SIG-M5 treated with dmso at 0.1 percent for 504 hours (cell line): ENCODE data around the gene TCP11X1.
"Not testable (repeated sequence)": the region's sequence is repeated elsewhere in the genome, so short reads cannot be mapped to it uniquely, and the experiment has no call there.

Experiments
- DNase-seq: peaks from one replicate; lab custom pipeline; 2025; ENCODE audit not compliant: unreplicated experiment; lab: John Stamatoyannopoulos, UW

TCP11X1 gene

DNA sequence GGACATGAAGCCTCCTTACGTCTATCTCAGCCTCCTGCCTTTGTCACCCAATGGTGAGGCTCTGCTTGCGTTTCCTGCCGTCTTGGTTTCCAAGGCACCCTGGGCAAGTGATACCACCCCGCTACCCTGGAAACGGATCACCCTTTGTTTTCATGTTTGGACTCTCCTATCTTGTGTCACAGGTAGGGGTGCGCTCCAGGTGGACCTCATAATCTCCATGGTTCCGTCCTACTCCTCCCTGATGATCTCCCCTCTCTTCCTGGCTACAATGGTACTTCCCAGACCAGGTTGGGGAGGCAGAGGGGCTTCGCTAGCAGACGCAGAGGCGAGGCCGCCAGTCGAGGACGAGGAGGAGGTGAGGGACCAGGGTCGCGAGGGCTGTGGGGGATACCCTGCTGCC is at the start of gene TCP11X1:
TSS of gene TCP11X1 (plus strand) at position 316 of the 400 bp plus-strand sequence.
- not testable (repeated sequence) for DNase-seq

DNA sequence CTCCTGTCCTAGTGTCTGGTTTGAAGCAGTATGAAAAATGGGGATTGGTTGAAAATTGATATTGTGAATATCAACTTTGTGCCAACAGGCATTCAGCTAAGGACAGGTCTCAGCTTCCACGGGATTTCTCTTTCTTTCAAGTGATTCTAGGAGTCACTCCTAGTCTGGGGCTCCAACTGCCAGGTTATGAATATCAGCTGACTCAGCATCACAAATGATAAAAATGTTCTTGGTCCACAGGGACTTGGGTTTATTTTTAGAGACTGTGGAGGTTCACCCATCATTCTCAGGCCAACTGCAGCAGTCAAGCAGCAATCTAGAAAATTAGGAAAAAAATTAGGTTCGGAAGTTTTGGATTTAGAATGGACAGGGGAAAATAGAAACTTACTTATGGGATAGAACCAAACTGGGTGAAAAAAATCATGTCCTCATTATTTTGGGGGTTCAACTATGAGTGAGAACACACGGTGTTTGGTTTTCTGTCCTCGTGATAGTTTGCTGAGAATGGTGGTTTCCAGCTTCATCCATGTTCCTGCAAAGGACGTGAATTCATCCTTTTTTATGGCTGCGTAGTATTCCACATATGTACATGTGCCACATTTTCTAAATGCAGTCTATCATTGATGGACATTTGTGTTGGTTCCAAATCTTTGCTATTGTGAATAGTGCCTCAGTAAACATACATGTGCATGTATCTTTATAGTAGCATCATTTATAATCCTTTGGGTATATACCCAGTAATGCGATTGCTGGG is 29.0 kb upstream of the TCP11X1 start:
- no peak for DNase-seq

DNA sequence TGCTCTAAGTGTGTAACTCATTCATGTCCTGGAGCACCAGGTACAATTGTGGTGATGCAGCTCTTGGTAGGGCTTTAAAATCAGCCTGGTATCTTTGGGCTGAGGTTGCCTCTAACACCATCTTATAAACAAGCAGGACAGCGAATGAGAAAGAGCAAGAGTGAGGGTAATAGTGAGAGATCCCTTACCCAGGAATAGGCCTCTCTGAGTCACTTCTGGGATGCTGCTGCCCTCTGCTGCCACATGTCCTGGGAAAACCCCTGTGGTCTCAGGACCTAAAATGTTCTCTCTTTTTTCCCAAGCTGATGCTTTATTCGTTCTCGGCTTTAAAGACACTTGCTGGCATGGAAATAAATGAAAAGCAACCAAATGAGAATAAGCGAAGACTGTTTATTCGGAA is 7.2 kb upstream of the TCP11X1 start:
- DNase-seq = not testable (repeated sequence)

DNA sequence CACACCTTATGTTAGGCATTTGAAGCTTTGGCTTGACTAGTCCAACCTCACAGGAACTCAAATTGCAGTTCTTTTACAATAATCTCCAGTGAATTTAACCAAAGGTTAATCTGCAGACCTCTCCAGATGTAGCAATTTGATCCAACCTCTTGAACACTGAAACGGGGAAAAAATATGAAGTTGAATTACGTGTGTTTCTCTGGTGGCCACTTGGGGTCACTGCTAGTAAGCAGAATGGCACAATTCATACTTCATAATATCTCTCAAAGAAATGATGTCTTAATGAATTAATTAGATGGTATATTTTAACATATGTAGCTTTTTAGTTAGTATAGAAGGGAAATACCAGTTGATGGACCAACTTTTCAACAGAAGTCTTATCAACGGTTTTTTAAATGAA is 1.4 kb downstream of the TCP11X1 start:
- not testable (repeated sequence) for DNase-seq

DNA sequence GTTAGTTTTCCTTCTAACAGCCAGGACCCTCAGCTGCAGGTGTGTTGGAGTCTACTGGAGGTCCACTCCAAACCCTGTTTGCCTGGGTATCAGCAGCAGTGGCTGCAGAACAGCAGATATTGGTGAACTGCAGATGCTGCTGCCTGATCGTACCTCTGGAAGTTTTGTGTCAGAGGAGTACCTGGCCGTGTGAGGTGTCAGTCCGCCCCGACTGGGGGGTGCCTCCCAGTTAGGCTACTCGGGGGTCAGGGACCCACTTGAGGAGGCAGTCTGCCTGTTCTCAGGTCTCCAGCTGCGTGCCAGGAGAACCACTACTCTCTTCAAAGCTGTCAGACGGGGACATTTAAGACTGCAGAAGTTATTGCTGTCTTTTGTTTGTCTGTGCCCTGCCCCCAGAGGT is 20.6 kb downstream of the TCP11X1 start:
- DNase-seq = not testable (repeated sequence)

DNA sequence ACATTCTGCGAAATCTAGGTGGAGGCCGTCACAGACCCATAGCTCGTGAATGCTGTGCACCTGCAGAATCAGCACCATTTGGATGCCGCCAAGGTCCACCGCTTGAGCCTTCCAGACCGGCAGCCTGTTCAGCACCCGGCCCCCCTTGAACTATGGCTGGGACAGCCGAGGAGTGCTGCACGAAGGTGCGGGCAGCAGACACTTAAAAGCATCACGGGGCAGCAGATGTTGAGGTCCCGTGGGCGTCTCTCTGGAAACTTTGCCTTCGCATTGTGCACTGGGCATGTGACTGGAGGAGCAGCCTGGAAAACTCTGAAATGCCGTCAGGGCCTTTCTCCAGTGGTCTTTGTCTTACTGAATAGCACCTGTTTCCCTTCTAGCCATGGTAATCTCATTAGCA is 25.2 kb downstream of the TCP11X1 start:
- not testable (repeated sequence) for DNase-seq

DNA sequence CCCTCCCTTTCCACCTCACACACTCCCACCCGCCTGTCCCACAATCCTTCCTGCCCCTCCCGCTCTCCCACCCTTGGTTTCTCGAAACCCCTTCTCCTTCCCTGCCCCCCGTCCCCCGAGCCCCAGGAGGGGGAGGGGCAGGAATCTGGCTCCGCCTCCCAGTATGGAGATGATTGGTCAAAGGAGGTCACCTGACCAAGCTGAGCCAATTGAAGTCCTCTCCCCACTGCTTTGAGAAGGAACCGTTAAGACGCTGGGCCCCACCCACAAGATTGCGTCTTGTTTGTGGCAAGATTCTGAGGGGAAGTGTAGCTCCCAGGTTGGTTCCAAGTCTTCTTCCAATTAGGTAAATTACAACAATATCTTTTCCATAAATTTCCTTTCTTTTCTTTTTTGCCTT is 31.8 kb downstream of the TCP11X1 start, which contains the start of gene NXF2:
TSS of gene NXF2 (plus strand) at position 275 of the 400 bp plus-strand sequence. CDS start 59,912 bp downstream, outside the sequence.
- DNase-seq = not testable (repeated sequence)

DNA sequence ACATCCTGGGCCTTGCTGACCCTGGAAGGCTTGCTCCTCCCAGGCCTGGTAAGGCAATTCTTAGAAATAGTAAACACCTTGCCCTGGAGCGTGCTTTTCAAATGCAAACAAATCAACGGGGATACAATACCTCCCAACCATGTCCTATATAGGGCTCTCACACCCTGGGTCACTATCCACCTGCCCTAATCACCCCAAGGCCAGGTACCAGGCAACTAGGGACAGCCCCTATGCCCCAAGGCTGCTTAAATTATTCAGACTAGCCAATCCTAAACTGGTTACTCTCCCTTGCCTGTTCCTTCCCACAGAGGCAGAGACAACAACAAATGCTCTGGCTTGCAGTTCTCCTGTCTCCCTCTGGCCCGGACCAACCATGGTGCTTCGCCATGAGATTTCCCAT is 57.1 kb downstream of the TCP11X1 start:
- DNase-seq = not testable (repeated sequence)
